GM19438 (cell line): ENCODE data around the gene NID2.

Experiments used
- ATAC-seq: cut with Tn5 transposase; IDR thresholded peaks from one replicate; pipeline ENCODE4 v1.9.1; 2021; ENCODE audit warnings: low read depth; ENCODE audit not compliant: unreplicated experiment

NID2 gene

DNA sequence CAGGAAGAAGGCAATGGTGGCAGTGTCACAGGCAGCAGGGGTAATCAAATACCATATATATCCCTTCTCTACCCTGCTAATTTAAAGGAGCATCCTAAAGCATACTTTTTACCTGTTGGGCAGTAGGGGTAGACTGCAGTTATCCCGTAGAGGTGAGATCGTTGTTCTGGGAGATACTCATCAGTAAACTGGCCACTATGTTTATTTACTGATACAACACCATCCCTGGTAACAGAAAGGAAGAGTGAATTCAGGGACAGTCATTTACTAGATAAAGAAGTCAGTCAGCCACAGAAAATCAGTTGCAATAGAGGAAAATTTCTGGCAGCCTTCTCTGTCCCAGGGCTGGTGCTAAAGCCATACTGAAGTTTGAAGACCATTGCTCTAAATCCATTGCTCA, 63.2 kb downstream of the NID2 start:
- ATAC-seq: no peak

GRCh38 chr14:52003324-52003723, 65.5 kb downstream of the NID2 start:
- no peak for ATAC-seq

- ATAC-seq: no peak
Observed at GRCh38 chr14:52002542-52002941, 66.3 kb downstream of the NID2 start.

DNA sequence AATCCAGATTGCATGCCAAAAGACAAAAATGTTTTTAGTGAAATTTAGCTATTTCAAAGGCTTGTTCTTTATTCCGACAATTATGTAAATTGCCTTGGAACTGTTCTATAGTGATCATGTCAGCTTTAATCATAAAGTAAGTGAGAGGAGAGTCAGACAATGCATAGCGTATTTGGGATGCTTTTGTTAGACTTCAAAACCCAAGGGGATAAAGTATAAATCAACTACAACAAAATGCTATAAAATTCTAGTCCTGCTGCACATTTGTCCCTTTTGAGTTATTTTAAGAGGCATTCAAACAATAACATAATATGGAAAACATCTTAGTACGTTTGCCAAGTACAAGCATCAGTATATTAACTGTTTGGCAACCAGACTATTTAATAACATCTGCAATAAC, 68.2 kb downstream of the NID2 start:
- no peak for ATAC-seq

DNA sequence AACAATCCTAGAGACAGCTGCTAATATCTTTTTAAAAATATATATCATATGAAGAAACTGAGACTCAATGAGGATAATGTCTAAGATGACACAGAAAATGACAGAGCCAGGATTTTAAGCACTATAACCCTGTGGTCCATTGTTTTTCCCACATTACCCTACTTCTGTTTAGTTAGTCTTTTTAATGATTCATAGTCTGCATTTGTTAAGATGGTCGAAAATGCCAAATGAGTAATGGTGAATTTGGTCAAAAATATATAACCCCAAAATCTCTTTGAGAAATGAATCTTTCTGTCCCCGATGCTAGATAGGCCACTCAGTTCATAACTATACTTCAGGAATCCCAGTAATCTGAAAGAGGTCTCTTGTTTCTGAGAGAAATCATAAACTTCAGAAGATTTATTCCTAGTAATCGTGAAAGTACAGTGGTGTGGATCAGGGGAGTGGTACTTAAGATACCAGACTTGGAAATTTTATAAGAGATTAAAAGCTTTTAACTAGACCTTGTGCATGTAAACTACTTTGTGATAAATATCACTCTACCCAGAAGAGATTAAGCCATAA, 68.8 kb downstream of the NID2 start:
- no peak for ATAC-seq

GRCh38 chr14:51999084-51999483, 69.8 kb downstream of the NID2 start:
- ATAC-seq: no peak

GRCh38 chr14:51998348-51998747, 70.5 kb downstream of the NID2 start:
- no peak for ATAC-seq

GRCh38 chr14:51996148-51996746, 72.6 kb downstream of the NID2 start:
- no peak for ATAC-seq

DNA sequence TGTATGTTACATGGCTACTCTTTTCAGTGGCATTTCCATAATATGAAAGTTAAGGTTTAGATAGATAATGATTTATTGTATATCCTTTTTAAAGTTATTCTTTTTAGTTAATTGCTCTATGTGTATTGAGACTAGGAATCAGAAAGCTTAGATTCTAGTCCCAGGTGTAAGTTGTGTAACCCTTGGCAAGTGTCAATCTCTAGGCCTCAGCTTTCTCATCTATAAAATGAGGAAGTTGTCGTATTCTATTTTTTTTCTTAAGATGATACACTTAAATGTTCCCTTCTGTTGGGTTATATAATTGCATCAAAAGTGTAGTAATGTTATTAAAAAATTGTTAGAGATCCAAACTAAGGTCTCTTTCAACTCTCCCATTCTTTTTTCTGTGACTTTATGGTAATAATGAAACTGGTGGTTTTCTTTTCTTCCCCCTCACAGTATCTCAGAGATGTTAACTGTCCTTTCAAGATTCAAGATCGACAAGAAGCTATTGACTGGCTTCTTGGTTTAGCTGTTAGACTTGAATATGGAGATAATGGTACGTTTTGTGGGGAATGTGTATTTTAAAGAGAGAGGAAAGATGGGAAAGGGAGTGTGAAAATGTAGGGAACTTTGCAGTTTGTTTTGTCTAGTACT, 75.5 kb downstream of the NID2 start:
- no peak for ATAC-seq

DNA sequence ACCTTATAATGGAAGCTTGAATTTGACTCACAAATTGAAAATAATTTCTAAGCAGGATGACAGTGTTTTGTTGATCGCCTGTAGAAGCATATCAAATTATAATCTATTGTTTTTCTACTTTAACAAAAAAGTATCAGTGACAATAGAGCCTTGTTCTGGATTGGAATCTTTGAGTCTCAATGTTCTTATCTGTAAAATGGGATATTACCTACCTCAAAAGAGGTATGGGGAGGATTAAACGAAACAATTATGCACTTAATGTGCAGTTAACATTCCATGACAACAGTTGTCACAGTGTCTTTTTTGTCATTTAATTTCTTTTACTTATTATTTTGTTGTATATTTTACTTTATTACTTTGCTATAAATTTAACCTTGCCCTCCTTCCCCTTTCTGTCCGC, 78.4 kb downstream of the NID2 start:
- no peak for ATAC-seq

- ATAC-seq: peak; percentile 93
Observed at GRCh38 chr14:51989293-51990234, 79.3 kb downstream of the NID2 start, which contains the start of gene RTRAF. RTRAF (plus strand) TSS chr14:51989546; CDS start chr14:51989640, 94 bp downstream.

DNA sequence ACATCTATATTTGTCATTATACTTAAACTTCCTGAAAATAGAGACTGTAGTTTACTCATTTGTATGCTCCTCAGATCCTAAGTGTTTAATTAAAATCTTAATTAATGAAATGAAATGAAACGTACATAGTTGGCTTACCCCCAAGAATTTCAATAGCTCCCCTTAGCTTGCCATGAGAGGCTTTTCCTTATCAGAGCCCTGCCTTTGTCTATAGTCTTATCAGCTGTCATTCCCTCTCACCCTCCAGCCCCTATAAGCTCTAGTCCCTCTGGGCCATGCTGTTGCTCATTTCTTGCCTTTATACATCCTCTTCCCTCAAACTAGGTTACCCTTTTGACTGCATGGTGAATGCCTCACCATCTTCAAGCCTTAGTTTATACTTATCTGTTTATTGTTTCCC, 80.6 kb downstream of the NID2 start:
- no peak for ATAC-seq

- ATAC-seq: no peak
Observed at GRCh38 chr14:51981218-51981854, 87.5 kb downstream of the NID2 start.

DNA sequence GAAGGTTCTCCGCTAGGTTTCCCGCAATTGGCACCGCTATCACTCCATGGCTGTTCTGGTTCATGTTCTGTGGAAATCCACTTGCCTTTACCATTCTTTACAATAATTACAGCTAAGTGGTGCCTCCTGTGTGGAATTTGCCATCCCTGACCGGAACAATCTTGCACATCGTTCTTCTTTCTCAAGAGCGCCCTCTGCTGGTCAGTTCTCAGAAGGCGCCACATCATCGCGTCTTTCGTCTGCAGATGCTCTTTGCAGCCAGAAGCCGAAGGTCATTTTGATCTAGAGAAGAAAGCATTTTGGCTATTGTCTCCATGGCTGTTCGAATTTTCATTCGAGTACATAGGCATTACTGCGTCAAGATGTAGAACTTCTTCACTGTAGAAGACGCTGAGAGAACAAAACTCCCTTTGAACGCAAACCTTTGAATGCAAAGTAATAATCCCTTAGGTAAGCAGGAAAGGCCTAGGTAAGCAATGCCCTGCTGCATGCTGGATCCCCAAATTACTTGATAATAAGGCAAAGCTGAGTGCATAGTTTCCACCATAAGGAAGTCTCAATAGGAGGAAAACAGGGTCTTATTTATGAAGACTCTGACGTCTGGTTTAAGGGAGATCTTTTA, 89.7 kb downstream of the NID2 start:
- ATAC-seq: no peak

DNA sequence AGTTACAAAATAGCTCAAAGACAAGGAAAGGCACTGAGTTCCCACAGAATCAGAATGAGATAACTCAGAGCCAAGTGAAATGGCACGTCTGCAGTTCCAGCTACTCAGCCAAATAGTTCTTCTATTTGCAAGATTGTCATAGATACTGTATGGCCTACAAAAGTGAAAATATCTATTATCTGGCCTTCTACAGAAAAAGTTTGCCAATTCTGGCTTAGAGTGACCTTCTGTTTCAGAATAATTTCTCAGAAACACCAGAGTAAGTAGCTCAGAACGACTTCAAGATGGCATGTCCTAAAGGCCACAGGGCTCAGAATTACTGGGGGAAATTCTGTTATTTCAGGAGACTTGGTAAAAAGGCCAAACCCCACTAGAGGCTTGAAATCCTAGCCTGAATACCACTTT, 90.2 kb downstream of the NID2 start:
- ATAC-seq: no peak

- ATAC-seq: no peak
Observed at GRCh38 chr14:51977075-51977474, 91.8 kb downstream of the NID2 start.

DNA sequence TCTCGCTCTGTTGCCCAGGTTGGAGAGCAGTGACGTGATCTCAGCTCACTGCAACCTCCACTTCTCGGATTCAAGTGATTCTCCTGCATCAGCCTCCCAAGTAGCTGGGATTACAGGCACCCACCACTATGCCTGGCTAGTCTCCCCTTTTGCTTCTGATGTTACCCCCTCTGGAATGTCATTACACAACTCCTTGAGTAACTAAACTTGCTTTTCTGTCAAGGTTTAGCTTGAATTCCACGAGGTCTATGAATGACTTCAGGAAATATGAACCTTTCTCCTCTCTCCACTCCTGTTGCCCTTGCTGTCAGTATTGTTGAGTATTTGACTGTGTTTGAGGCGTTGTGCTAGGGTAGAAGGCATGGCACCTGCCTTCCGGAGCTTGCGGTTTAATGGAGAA, 96.3 kb downstream of the NID2 start:
- no peak for ATAC-seq

DNA sequence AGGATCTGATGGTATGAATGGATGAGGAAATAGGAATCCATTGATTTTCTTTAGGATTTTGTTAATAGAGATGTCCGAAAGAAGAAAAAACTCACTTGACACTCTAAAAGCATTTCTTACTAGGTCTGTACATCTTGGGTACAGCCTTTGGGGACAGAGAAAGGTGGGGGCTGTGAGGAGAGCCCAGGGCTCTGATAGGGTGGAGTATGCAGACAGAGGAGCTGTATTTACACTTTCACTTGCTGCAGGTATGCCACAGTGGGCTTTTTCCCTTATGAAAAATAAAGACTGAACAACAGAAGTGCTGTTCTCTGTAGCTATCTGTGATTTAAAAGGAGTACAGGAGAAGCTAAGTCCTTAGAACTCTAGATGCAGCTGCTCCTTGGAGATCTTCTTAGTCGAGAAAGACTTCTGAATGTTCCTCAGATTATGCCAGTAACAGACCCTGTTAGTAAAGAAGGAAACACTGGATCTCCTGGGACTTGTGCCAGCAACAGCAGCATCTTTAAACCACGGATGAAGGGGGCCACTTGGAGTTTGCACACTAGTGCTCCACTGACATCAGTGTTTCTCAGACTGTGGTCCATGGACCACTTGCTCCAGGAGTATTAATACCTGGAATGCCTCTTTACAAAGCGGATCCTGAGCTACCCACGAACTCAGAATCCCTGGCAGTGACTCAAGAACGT, 98.9 kb downstream of the NID2 start:
- no peak for ATAC-seq

- no peak for ATAC-seq
Observed at GRCh38 chr14:51967521-51967920, 101.3 kb downstream of the NID2 start.

DNA sequence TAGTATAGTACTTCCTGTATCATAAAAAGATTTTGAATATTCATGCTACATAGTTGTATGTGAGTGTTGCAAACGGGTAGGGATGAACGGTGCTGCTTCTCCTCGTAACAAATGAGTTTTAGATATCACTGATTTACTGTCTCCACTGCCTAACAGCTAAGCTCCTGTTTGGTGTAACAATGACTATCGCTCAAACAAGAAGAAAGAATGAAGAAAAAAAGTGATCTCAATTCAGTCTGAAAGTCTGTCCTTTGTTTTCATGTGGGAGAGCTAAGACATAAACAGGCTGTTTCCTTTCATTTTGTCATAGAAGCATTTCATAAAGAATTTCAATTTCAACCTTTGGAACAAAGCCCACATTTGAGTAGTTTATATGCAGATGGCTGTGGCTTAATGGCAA, 105.6 kb downstream of the NID2 start:
- no peak for ATAC-seq
